Endothelial cell of umbilical vein (primary cell): ENCODE data around the gene CUTA. TPM values are rescaled to one million over a fixed set of nuclear protein-coding genes. Genes with fewer than 3 reads are reported as not detected.

ENCODE experiments used
- BruUV-seq: library from RNA; stranded (reverse); fragments of 400-500 nt; replicated peaks from 2 replicates; lab custom pipeline; 2021; lab: Mats Ljungman, UMichigan
- CTCF ChIA-PET: fragments of 300-600, 350-600 bp; sonication (Branson Sonifier 250); formaldehyde crosslinking; loops from one replicate; lab custom pipeline; 2021; ENCODE audit warnings: antibody characterized with exemption, inconsistent platforms; lab: Charles Lee
- POLR2A ChIA-PET: fragments of 300-600, 350-600 bp; sonication (Branson Sonifier 250); formaldehyde crosslinking; loops from one replicate; lab custom pipeline; 2021; ENCODE audit warnings: antibody characterized with exemption, inconsistent platforms; lab: Charles Lee
- DNase-seq: peaks from one replicate; pipeline ENCODE4 v3.0.0-alpha.2; 2011; ENCODE audit warnings: low read depth, low spot score
- FAIRE-seq: peaks from 2 replicates; lab custom pipeline; 2011; peaks lifted over from hg19 to GRCh38; lab: Jason Lieb, UNC
- H2AFZ ChIP-seq: 2 replicates; pipeline ENCODE4 v1.6.0; 2012; ENCODE audit warnings: low read depth, low read length, control low read depth, inconsistent platforms
- H3K27ac ChIP-seq: 2 replicates; pipeline ENCODE4 v1.5.1; 2011; ENCODE audit warnings: low read depth, mild to moderate bottlenecking, control low read depth, low read length, moderate library complexity; ENCODE audit not compliant: insufficient read depth
- H3K27me3 ChIP-seq, 2 experiments: 2 replicates each; pipeline versions ENCODE4 v1.6.0 to v1.6.1; 2011; ENCODE audit warnings: low read length in 2 of 2, mixed read lengths in 1 of 2; ENCODE audit not compliant: control insufficient read depth in 2 of 2, insufficient read depth in 2 of 2
- H3K36me3 ChIP-seq, 2 experiments: 2 replicates in 1 of 2; 3 replicates in 1 of 2; pipeline ENCODE4 v1.5.1; 2011; ENCODE audit warnings: low read length in 2 of 2, mild to moderate bottlenecking in 1 of 2, moderate library complexity in 1 of 2; ENCODE audit not compliant: control insufficient read depth in 2 of 2, insufficient read depth in 2 of 2; ENCODE audit errors: extremely low read depth in 1 of 2
- H3K4me1 ChIP-seq: 3 replicates; pipeline ENCODE4 v1.5.1; 2011; ENCODE audit warnings: mild to moderate bottlenecking, low read length; ENCODE audit not compliant: control insufficient read depth, insufficient read depth; ENCODE audit errors: extremely low read depth
- H3K4me2 ChIP-seq: 2 replicates; pipeline ENCODE4 v1.6.1; 2011; ENCODE audit warnings: low read length, control low read depth, mixed read lengths; ENCODE audit not compliant: insufficient read depth
- H3K4me3 ChIP-seq, 3 experiments: fragments of 200-600 bp in 1 of 3; sonication (generic), shearing (Covaris generic) in 1 of 3; replicated peaks in 1 of 3; 2 replicates each; pipeline ENCODE4 v1.5.1; 2011 to 2016; ENCODE audit warnings: control low read depth in 3 of 3, low read length in 3 of 3, mild to moderate bottlenecking in 2 of 3, inconsistent platforms in 1 of 3, low read depth in 1 of 3, moderate library complexity in 1 of 3; ENCODE audit not compliant: insufficient read depth in 1 of 3
- H3K79me2 ChIP-seq: 2 replicates; pipeline ENCODE4 v1.6.0; 2012; ENCODE audit warnings: low read length, inconsistent platforms; ENCODE audit not compliant: control insufficient read depth, insufficient read depth
- H3K9ac ChIP-seq: replicated peaks from 2 replicates; pipeline ENCODE3; 2011; ENCODE audit warnings: low read length, control low read depth; ENCODE audit not compliant: insufficient read depth; ENCODE audit errors: extremely low read depth
- H3K9me1 ChIP-seq: replicated peaks from 3 replicates; pipeline ENCODE4 v1.6.0; 2011; ENCODE audit warnings: mild to moderate bottlenecking, low read length; ENCODE audit not compliant: control insufficient read depth, insufficient read depth; ENCODE audit errors: extremely low read depth
- H3K9me3 ChIP-seq: replicated peaks from 2 replicates; pipeline ENCODE4 v1.5.1; 2012; ENCODE audit warnings: low read length, inconsistent platforms; ENCODE audit not compliant: control insufficient read depth, insufficient read depth
- H4K20me1 ChIP-seq: replicated peaks from 2 replicates; pipeline ENCODE3; 2011; ENCODE audit warnings: mild to moderate bottlenecking, low read length; ENCODE audit not compliant: control insufficient read depth, insufficient read depth; ENCODE audit errors: extremely low read depth
- EZH2 ChIP-seq: IDR thresholded peaks from 2 replicates; pipeline ENCODE4 v1.6.1; 2012; ENCODE audit warnings: borderline replicate concordance, low read depth, mild to moderate bottlenecking, moderate library complexity, low read length, inconsistent platforms; ENCODE audit not compliant: severe bottlenecking
- FOS ChIP-seq: IDR thresholded peaks from 2 replicates; pipeline ENCODE4 v1.6.1; 2011; ENCODE audit warnings: mild to moderate bottlenecking, low read length, moderate library complexity, borderline replicate concordance; ENCODE audit not compliant: insufficient read depth
- GATA2 ChIP-seq: IDR thresholded peaks from 2 replicates; pipeline ENCODE4 v1.7.0; 2011; ENCODE audit warnings: low read depth, mild to moderate bottlenecking, moderate library complexity, mixed read lengths, low read length; ENCODE audit not compliant: insufficient read length, insufficient read depth
- JUN ChIP-seq: IDR thresholded peaks from 2 replicates; pipeline ENCODE4 v1.6.1; 2011; ENCODE audit warnings: borderline replicate concordance, low read depth; ENCODE audit not compliant: insufficient read length, insufficient read depth
- MYC ChIP-seq: IDR thresholded peaks from one replicate; pipeline ENCODE4 v1.6.1; 2011; ENCODE audit warnings: mild to moderate bottlenecking, low read depth, low read length
- POLR2A ChIP-seq: IDR thresholded peaks from 2 replicates; pipeline ENCODE4 v1.6.1; 2012; ENCODE audit warnings: low read depth, mild to moderate bottlenecking, control low read depth, low read length
- POLR2AphosphoS5 ChIP-seq: IDR thresholded peaks from 2 replicates; pipeline ENCODE4 v1.6.1; 2012; ENCODE audit warnings: low read depth, mild to moderate bottlenecking, control low read depth, low read length, moderate library complexity; ENCODE audit not compliant: insufficient read depth
- dilution Hi-C: fragments of 300-500 bp; cut with MboI; formaldehyde crosslinking; loops from one replicate; pipeline ENCODE4 v1.15.0; 2019; ENCODE audit warnings: low sequenced_read_pairs; ENCODE audit not compliant: extremely low pct_ligation_motif_present
- intact Hi-C: fragments of 100-400 bp; cut with micrococcal nuclease; formaldehyde crosslinking; loops from one replicate; pipeline ENCODE4 v1.10.0; 2022
- polyA plus RNA-seq, 4 experiments: library from polyadenylated mRNA; depleted of rRNA in 3 of 4; stranded (reverse) in 3 of 4; unstranded in 1 of 4; fragments of >200 nt; gene quantifications; 2 replicates each; pipeline versions ENCODE4 v1.2.1 to v1.2.3, GENCODE V29; 2011 to 2012; ENCODE audit warnings: missing spikeins in 1 of 4
- total RNA-seq: library from RNA; stranded (reverse); gene quantifications from 2 replicates; pipeline ENCODE4 v1.2.3, GENCODE V29; 2021
- TF ChIP-seq, protein P1 (sequence below): IDR thresholded peaks from 2 replicates; pipeline ENCODE4 v1.6.1; 2011; ENCODE audit not compliant: insufficient read depth, insufficient read length
- TF ChIP-seq, protein P2 (sequence below), 2 donors: IDR thresholded peaks; 1 replicate in 1 of 2; 2 replicates in 1 of 2; pipeline ENCODE4 v1.5.1; 2011; ENCODE audit warnings: low read length in 2 of 2, mild to moderate bottlenecking in 2 of 2, moderate library complexity in 2 of 2, control low read depth in 1 of 2, inconsistent platforms in 1 of 2, low read depth in 1 of 2; ENCODE audit not compliant: insufficient read depth in 1 of 2; ENCODE audit errors: extremely low read depth in 1 of 2

The CUTA gene
- total and polyA plus RNA-seq, 2 donors (not counting 3 experiments of a cell fraction or from before 2014, with no cell fraction given), result 133 to 202 TPM

DNA sequence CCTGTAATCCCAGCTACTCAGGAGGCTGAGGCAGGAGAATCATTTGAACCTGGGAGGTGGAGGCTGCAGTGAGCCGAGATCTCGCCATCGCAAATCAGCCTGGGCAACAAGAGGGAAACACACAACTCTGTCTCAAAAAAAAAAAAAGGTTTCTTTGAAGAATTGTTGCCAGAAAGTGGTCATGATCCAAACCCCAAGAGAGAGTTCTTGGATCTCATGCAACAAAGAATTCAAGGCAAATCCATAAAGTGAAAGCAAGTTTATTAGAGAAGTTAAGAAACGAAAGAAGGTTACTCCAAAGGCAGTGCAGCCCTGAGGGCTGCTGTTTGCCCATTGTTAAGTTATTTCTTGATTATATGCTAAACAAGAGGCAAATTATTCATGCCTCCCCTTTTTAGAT, 40.7 kb downstream of the CUTA start:
- H3K9me1 ChIP-seq, result no peaks in the 10 kb centered on the region
- no peaks in the 10 kb centered on the region for H3K79me2 ChIP-seq
- FAIRE-seq (no peak), DNase-seq (no peak)
- H3K36me3 ChIP-seq, result no peaks in the 10 kb centered on the region
- POLR2A ChIA-PET, result no interaction called here
- BruUV-seq, result no TSS peak
- CTCF ChIA-PET, result no interaction called here
- no peaks in the 10 kb centered on the region for H4K20me1 ChIP-seq
- no peak overlapping the region for H3K9ac ChIP-seq
- no peaks in the 10 kb centered on the region for H3K4me1 ChIP-seq
- no peak overlapping the region for H3K4me3 ChIP-seq
- H3K27me3 ChIP-seq, result peaks cover 2 to 3% of the 10 kb centered on the region in 2 experiments
- no peaks in the 10 kb centered on the region for H3K9me3 ChIP-seq
- no peak overlapping the region for H3K4me2 ChIP-seq
- intact Hi-C loops, result no loop called here
- dilution Hi-C loops, result no loop called here
- TF ChIP-seq POLR2AphosphoS5, result no peak
- no peak for TF ChIP-seq MYC
- TF ChIP-seq JUN, result no peak
- TF ChIP-seq, protein P1, sequence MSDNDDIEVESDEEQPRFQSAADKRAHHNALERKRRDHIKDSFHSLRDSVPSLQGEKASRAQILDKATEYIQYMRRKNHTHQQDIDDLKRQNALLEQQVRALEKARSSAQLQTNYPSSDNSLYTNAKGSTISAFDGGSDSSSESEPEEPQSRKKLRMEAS, result no peak
- TF ChIP-seq FOS, result no peak
- TF ChIP-seq, protein P2, sequence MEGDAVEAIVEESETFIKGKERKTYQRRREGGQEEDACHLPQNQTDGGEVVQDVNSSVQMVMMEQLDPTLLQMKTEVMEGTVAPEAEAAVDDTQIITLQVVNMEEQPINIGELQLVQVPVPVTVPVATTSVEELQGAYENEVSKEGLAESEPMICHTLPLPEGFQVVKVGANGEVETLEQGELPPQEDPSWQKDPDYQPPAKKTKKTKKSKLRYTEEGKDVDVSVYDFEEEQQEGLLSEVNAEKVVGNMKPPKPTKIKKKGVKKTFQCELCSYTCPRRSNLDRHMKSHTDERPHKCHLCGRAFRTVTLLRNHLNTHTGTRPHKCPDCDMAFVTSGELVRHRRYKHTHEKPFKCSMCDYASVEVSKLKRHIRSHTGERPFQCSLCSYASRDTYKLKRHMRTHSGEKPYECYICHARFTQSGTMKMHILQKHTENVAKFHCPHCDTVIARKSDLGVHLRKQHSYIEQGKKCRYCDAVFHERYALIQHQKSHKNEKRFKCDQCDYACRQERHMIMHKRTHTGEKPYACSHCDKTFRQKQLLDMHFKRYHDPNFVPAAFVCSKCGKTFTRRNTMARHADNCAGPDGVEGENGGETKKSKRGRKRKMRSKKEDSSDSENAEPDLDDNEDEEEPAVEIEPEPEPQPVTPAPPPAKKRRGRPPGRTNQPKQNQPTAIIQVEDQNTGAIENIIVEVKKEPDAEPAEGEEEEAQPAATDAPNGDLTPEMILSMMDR (IDR thresholded peaks at IDR 0.05; ENCODE audit: extremely low read depth in 1 of 2, insufficient read depth in 1 of 2, low read depth in 1 of 2, low read length in 2 of 2), result no peak
- TF ChIP-seq EZH2, result no peak
- no peak for TF ChIP-seq GATA2
- no peak for TF ChIP-seq POLR2A
- H2AFZ ChIP-seq, result no peak overlapping the region
- no peak overlapping the region for H3K27ac ChIP-seq
